Glomerular endothelial cell (primary cell): ENCODE measurements around the gene TBC1D14. TPM values are rescaled to one million over a fixed set of nuclear protein-coding genes. Genes with fewer than 3 reads are reported as not detected.
"Not testable (repeated sequence)": the region's sequence is repeated elsewhere in the genome, so short reads cannot be mapped to it uniquely, and the experiment has no call there.

ENCODE experiments used
- DNase-seq: peaks from one replicate; pipeline ENCODE4 v3.0.0-alpha.2; 2011; ENCODE audit warnings: low read depth, low spot score; ENCODE audit errors: extremely low read depth
- total RNA-seq: library from RNA; depleted of rRNA; stranded (reverse); fragments of >200 nt; gene quantifications from 2 replicates; pipeline ENCODE4 v1.2.3, GENCODE V29; 2015

TBC1D14 gene
- total RNA-seq, 1 donor from 2014 or later: 22.0 TPM

GRCh38 chr4:6908432-6909112, 1.1 kb upstream of the TBC1D14 start:
- DNase-seq: no peak

GRCh38 chr4:6909970-6910339, 329 bp downstream of the TBC1D14 start:
- DNase-seq: no peak

GRCh38 chr4:6910340-6910959, 824 bp downstream of the TBC1D14 start:
- DNase-seq: no peak

GRCh38 chr4:6910960-6911874, 1.6 kb downstream of the TBC1D14 start:
- DNase-seq: no peak

GRCh38 chr4:6911917-6912316, 2.3 kb downstream of the TBC1D14 start:
- DNase-seq: not testable (repeated sequence)

- no peak for DNase-seq
Observed at GRCh38 chr4:6912441-6912840, 2.8 kb downstream of the TBC1D14 start.

GRCh38 chr4:6913350-6913905, 3.8 kb downstream of the TBC1D14 start:
- DNase-seq: no peak

- DNase-seq: no peak
Observed at GRCh38 chr4:6914448-6914847, 4.8 kb downstream of the TBC1D14 start.

- no peak for DNase-seq
Observed at GRCh38 chr4:6915041-6916005, 5.7 kb downstream of the TBC1D14 start.

- DNase-seq: no peak
Observed at GRCh38 chr4:6916069-6916586, 6.5 kb downstream of the TBC1D14 start.

GRCh38 chr4:6916587-6917460, 7.2 kb downstream of the TBC1D14 start:
- no peak for DNase-seq

GRCh38 chr4:6917461-6918271, 8.0 kb downstream of the TBC1D14 start:
- DNase-seq: no peak

GRCh38 chr4:6918338-6918737, 8.7 kb downstream of the TBC1D14 start:
- no peak for DNase-seq

GRCh38 chr4:6920171-6920570, 10.5 kb downstream of the TBC1D14 start:
- no peak for DNase-seq

GRCh38 chr4:6923507-6923906, 13.9 kb downstream of the TBC1D14 start:
- no peak for DNase-seq

GRCh38 chr4:6924361-6924779, 14.7 kb downstream of the TBC1D14 start:
- DNase-seq: no peak

GRCh38 chr4:6925357-6925836, 15.8 kb downstream of the TBC1D14 start:
- DNase-seq: no peak

GRCh38 chr4:6926081-6926480, 16.5 kb downstream of the TBC1D14 start:
- DNase-seq: no peak
